ENCODE results near the gene KLF16.
"Not testable (repeated sequence)": the region's sequence is repeated elsewhere in the genome, so short reads cannot be mapped to it uniquely, and the experiment has no call there.

- not testable (repeated sequence) for TF ChIP-seq CTCF (IDR thresholded peaks at IDR 0.05; ENCODE audit: poor library complexity); EZH2phosphoT487 (IDR thresholded peaks at IDR 0.05; ENCODE audit: low read depth, severe bottlenecking, unreplicated experiment)
Observed at GRCh38 chr19:1885398-1886119, 22.2 kb upstream of the KLF16 start, which contains the start of gene ABHD17A.

All from hepatocyte (in vitro differentiated cells).